SU-DHL-6 (cell line): ENCODE data around the gene SOS1.

Experiments used
- H2AFZ ChIP-seq: fragments of 200-600 bp; sonication (generic); 2 replicates; pipeline ENCODE4 v1.6.1; 2014; ENCODE audit warnings: low read depth, mild to moderate bottlenecking, moderate library complexity, mixed read lengths, antibody characterized with exemption, low read length; ENCODE audit not compliant: severe bottlenecking
- H3F3A ChIP-seq: fragments of 200-600 bp; shearing (Covaris generic); 2 replicates; pipeline ENCODE4 v1.6.0; 2016; ENCODE audit warnings: antibody characterized with exemption, mild to moderate bottlenecking; ENCODE audit not compliant: insufficient read depth
- H3K27ac ChIP-seq: fragments of 200-600 bp; sonication (generic); 2 replicates; pipeline ENCODE4 v1.5.1; 2016; ENCODE audit warnings: low read depth, mild to moderate bottlenecking, low read length, moderate library complexity, mixed read lengths
- H3K27me3 ChIP-seq: fragments of 200-600 bp; sonication (generic), shearing (Covaris generic); 2 replicates; pipeline ENCODE4 v1.6.0; 2014; ENCODE audit warnings: mild to moderate bottlenecking, low read length
- H3K36me3 ChIP-seq: fragments of 200-600 bp; sonication (generic); 2 replicates; pipeline ENCODE4 v1.6.1; 2014; ENCODE audit warnings: mild to moderate bottlenecking, low read length, mixed read lengths
- H3K4me2 ChIP-seq: fragments of 300-600, 200-600 bp; shearing (Covaris generic), sonication (generic); 2 replicates; pipeline ENCODE4 v1.6.0; 2014; ENCODE audit warnings: low read length, low read depth, mild to moderate bottlenecking; ENCODE audit not compliant: poor library complexity, severe bottlenecking
- H3K4me3 ChIP-seq: fragments of 200-600 bp; sonication (generic); 2 replicates; pipeline ENCODE4 v1.5.1; 2014; ENCODE audit warnings: antibody characterized with exemption, low read length, mild to moderate bottlenecking, mixed read lengths; ENCODE audit not compliant: insufficient read depth, poor library complexity, severe bottlenecking
- H3K79me2 ChIP-seq: fragments of 200-600 bp; sonication (generic); 2 replicates; pipeline ENCODE4 v1.6.1; 2014; ENCODE audit warnings: mild to moderate bottlenecking, low read length, moderate library complexity; ENCODE audit not compliant: insufficient read depth
- H3K9ac ChIP-seq: fragments of 200-600 bp; sonication (generic); 2 replicates; pipeline ENCODE4 v1.7.0; 2014; ENCODE audit warnings: mild to moderate bottlenecking, low read length
- H3K9me2 ChIP-seq: fragments of 200-600 bp; sonication (generic); replicated peaks from 2 replicates; pipeline ENCODE4 v1.6.1; 2014; ENCODE audit warnings: low read length; ENCODE audit not compliant: insufficient read depth
- H3K9me3 ChIP-seq: fragments of 200-600 bp; sonication (generic); 2 replicates; pipeline ENCODE4 v1.6.1; 2014; ENCODE audit warnings: low read length, mixed read lengths; ENCODE audit not compliant: insufficient read depth
- H4K20me1 ChIP-seq: fragments of 200-600 bp; sonication (generic); 2 replicates; pipeline ENCODE4 v1.6.1; 2014; ENCODE audit warnings: low read depth, mild to moderate bottlenecking, antibody characterized with exemption, low read length, moderate library complexity, mixed read lengths
- EZH2phosphoT487 ChIP-seq: fragments of 200-600 bp; sonication (generic), shearing (Covaris generic); conservative IDR thresholded peaks from 2 replicates; pipeline ENCODE4 v1.6.1; 2018; ENCODE audit warnings: mild to moderate bottlenecking, antibody characterized with exemption, low read length, moderate library complexity, mixed read lengths
- TF ChIP-seq, protein P1 (sequence below): fragments of 200-600 bp; sonication (generic); IDR thresholded peaks from one replicate; pipeline ENCODE4 v1.5.1; 2017; ENCODE audit warnings: antibody characterized with exemption, mild to moderate bottlenecking, low read length, moderate library complexity; ENCODE audit not compliant: insufficient read depth, poor library complexity, severe bottlenecking

Gene SOS1

DNA sequence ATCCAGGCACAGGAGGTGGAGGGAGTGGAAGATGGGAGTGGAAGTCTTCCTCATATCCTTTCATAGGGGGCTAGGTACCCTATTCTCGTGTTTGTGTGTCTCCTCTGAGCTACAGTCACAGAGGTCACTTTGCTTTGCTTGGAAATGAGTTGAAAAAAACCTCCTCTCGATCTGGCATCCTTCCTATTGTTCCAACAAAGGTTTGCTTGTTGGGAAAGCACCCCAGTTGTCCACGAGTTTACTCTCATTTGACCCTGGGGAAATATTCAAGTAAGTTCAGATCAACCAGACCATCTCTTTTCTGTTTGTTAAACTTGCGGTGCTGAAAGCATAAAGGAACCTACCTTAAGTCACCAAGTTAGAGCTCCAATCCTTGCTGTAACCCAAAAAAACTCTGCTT is 171.9 kb downstream of the SOS1 start:
- no peaks in the 10 kb centered on the region for H3K36me3 ChIP-seq
- H3F3A ChIP-seq: no peaks in the 10 kb centered on the region
- H3K4me3 ChIP-seq: no peak overlapping the region
- no peaks in the 10 kb centered on the region for H3K9me2 ChIP-seq
- H3K9ac ChIP-seq: no peak overlapping the region
- H2AFZ ChIP-seq: peak overlapping the region; percentile 69
- H3K4me2 ChIP-seq: no peak overlapping the region
- no peaks in the 10 kb centered on the region for H3K9me3 ChIP-seq
- H3K79me2 ChIP-seq: no peaks in the 10 kb centered on the region
- no peaks in the 10 kb centered on the region for H4K20me1 ChIP-seq
- H3K27me3 ChIP-seq: no peaks in the 10 kb centered on the region
- no peak overlapping the region for H3K27ac ChIP-seq
- TF ChIP-seq, protein P1, sequence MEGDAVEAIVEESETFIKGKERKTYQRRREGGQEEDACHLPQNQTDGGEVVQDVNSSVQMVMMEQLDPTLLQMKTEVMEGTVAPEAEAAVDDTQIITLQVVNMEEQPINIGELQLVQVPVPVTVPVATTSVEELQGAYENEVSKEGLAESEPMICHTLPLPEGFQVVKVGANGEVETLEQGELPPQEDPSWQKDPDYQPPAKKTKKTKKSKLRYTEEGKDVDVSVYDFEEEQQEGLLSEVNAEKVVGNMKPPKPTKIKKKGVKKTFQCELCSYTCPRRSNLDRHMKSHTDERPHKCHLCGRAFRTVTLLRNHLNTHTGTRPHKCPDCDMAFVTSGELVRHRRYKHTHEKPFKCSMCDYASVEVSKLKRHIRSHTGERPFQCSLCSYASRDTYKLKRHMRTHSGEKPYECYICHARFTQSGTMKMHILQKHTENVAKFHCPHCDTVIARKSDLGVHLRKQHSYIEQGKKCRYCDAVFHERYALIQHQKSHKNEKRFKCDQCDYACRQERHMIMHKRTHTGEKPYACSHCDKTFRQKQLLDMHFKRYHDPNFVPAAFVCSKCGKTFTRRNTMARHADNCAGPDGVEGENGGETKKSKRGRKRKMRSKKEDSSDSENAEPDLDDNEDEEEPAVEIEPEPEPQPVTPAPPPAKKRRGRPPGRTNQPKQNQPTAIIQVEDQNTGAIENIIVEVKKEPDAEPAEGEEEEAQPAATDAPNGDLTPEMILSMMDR: no peak
- no peak for TF ChIP-seq EZH2phosphoT487

DNA sequence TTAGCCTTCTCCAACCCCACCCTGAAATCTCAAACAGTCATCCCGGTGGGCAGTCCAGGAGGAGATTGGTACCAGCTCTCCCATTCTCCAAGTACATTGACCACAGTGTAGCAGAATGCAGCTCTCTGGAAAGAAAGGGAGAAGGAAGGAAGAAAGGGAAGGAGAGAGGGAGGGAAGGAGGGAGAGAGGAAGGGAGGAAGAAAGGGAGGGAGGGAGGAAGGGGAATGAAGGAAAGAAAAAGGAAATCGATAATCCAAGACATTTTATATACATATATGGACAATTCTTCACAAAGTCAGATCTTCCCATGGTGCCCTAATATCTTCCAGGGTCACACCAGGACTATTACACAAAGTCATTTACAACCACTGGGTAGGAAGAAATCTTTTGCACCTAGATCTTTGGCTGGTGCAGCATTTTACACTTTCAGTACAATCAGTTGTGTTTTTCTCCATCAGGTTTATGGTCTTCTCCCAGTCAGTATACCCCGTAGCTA is 172.4 kb downstream of the SOS1 start:
- Histone ChIP-seq H3K79me2 (no peaks in the 10 kb centered on the region), H3K27ac (no peak overlapping the region), H3K4me3 (no peak overlapping the region), H3K4me2 (no peak overlapping the region), H3K9me2 (no peaks in the 10 kb centered on the region), H3K36me3 (no peaks in the 10 kb centered on the region), H2AFZ (peak overlapping the region; percentile 69), H3K27me3 (no peaks in the 10 kb centered on the region), H4K20me1 (no peaks in the 10 kb centered on the region), H3F3A (no peaks in the 10 kb centered on the region), H3K9me3 (no peaks in the 10 kb centered on the region), H3K9ac (no peak overlapping the region)
- no peak for TF ChIP-seq EZH2phosphoT487
- TF ChIP-seq, protein P1: no peak

DNA sequence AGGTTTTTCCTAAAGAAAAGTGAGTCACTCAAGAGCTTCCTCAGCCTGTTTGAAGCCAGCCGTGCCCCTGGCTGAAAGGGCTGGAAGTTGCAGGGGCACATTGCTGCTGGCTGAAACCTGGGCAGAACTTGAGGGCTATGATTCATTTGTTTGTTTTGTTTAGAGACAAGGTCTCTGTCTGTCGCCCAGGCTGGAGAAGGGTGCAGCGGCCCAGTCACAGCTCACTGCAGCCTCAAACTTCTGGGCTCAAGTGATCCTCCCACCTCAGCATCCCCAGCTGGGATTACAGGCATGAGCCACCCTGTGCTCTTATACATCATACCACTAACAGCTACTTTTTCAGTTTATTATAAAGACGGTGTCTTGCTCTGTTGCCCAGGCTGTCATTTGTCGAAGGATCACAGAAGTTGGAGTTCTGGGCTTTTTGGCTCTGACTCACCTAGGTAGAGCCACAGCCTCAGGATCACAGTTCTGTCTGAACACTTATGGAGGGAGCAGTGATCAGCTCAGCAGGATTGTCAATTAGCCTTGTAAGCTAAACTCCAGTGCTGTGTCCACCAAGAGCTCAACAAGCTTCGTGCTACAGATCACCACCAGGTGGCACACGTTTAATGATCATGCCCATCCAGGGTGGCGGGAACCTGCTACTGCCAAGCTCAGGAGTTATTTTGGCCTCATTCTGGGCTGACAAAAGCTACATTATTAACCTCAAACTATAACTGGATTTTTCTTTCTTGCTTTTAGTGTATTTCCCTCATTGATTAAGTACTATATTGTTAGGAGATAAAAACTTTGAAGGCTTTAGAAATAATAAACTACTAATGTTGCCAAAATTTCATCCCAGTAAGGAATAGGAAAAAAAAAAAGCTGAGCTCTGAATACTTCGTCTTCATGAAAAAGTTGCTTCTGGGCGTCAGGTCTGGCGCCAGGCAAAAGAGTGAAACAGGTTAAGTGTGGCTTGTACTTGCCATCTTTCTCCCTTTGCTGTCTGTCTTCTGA is 173.3 kb downstream of the SOS1 start:
- Histone ChIP-seq H3K9me3 (no peaks in the 10 kb centered on the region), H3K4me2 (no peak overlapping the region), H4K20me1 (no peaks in the 10 kb centered on the region), H3K9me2 (no peaks in the 10 kb centered on the region), H3K9ac (no peak overlapping the region), H3K79me2 (no peaks in the 10 kb centered on the region), H3K4me3 (no peak overlapping the region), H3F3A (no peaks in the 10 kb centered on the region), H2AFZ (peak overlapping the region; percentile 7), H3K27ac (no peak overlapping the region), H3K27me3 (no peaks in the 10 kb centered on the region), H3K36me3 (no peaks in the 10 kb centered on the region)
- no peak for TF ChIP-seq EZH2phosphoT487
- TF ChIP-seq, protein P1: peak; percentile 77
